AG04450 (cell line): ENCODE measurements around the gene LEF1. TPM values are rescaled to one million over a fixed set of nuclear protein-coding genes. Genes with fewer than 3 reads are reported as not detected.

Source experiments
- CTCF ChIA-PET: fragments of 300-600, 350-600 bp; formaldehyde crosslinking; extraction: SDS; loops from one replicate; lab custom pipeline; 2022; ENCODE audit warnings: antibody characterized with exemption, inconsistent platforms; lab: Charles Lee
- POLR2A ChIA-PET: fragments of 350-600 bp; formaldehyde crosslinking; extraction: SDS; loops from one replicate; lab custom pipeline; 2021; ENCODE audit warnings: antibody characterized with exemption, inconsistent platforms; lab: Yijun Ruan, JAX
- DNase-seq: peaks from one replicate; pipeline ENCODE4 v3.0.0-alpha.2; 2011; ENCODE audit warnings: low read depth, low spot score
- H3K27ac ChIP-seq: one replicate; pipeline ENCODE4 v1.5.1; 2012; ENCODE audit warnings: low read depth, low read length, control low read depth
- H3K27me3 ChIP-seq: one replicate; pipeline ENCODE4 v1.6.0; 2012; ENCODE audit warnings: low read length; ENCODE audit not compliant: control insufficient read depth, insufficient read depth
- H3K4me3 ChIP-seq: 2 replicates; pipeline ENCODE4 v1.5.1; 2011; ENCODE audit warnings: mild to moderate bottlenecking, low read depth, low read length, control low read depth
- H3K9me3 ChIP-seq: 2 replicates; pipeline ENCODE4 v1.5.1; 2012; ENCODE audit warnings: low read length; ENCODE audit not compliant: control insufficient read depth, insufficient read depth
- CTCF ChIP-seq: IDR thresholded peaks from 2 replicates; pipeline ENCODE4 v1.5.1; 2011; ENCODE audit warnings: low read depth, low read length, control low read depth, inconsistent platforms
- polyA plus RNA-seq: library from polyadenylated mRNA; depleted of rRNA; stranded (reverse); fragments of >200 nt; gene quantifications from 2 replicates; pipeline ENCODE4 v1.2.3, GENCODE V29; 2011

LEF1 gene
- polyA plus RNA-seq, 1 experiment: 1.2 TPM

GRCh38 chr4:108049406-108049805 lies 119.3 kb downstream of the LEF1 start:
- CTCF ChIA-PET: no interaction called here
- POLR2A ChIA-PET: no interaction called here
- no peak overlapping the region for H3K27ac ChIP-seq
- no peak for TF ChIP-seq CTCF
- H3K4me3 ChIP-seq: no peak overlapping the region
- DNase-seq: no peak
- H3K9me3 ChIP-seq: no peaks in the 10 kb centered on the region
- no peaks in the 10 kb centered on the region for H3K27me3 ChIP-seq

- DNase-seq: no peak
- TF ChIP-seq CTCF: no peak
- no peak overlapping the region for H3K4me3 ChIP-seq
- CTCF ChIA-PET: no interaction called here
- POLR2A ChIA-PET: no interaction called here
- H3K9me3 ChIP-seq: no peaks in the 10 kb centered on the region
- H3K27me3 ChIP-seq: no peaks in the 10 kb centered on the region
- no peak overlapping the region for H3K27ac ChIP-seq
Measured at GRCh38 chr4:108048997-108049396, 119.7 kb downstream of the LEF1 start.

- Histone ChIP-seq H3K27me3 (no peaks in the 10 kb centered on the region), H3K9me3 (no peaks in the 10 kb centered on the region), H3K4me3 (no peak overlapping the region), H3K27ac (no peak overlapping the region)
- DNase-seq: no peak
- CTCF ChIA-PET: interaction anchor here (2.3 to 3.0 kb wide), 2 partner anchors 13 to 29 kb away, joined by 7 to 10 read pairs; no protein-coding TSS in a partner anchor
- POLR2A ChIA-PET: no interaction called here
- TF ChIP-seq CTCF: no peak
Measured at GRCh38 chr4:108048157-108048556, 120.6 kb downstream of the LEF1 start.

- POLR2A ChIA-PET: no interaction called here
- CTCF ChIA-PET: interaction anchor here (0.7 to 3.0 kb wide), 4 partner anchors 12 to 92 kb away, joined by 3 to 10 read pairs (median 6); no protein-coding TSS in a partner anchor
- no peak for TF ChIP-seq CTCF
- no peak overlapping the region for H3K27ac ChIP-seq
- H3K9me3 ChIP-seq: no peaks in the 10 kb centered on the region
- H3K4me3 ChIP-seq: no peak overlapping the region
- DNase-seq: no peak
- H3K27me3 ChIP-seq: no peaks in the 10 kb centered on the region
Measured at GRCh38 chr4:108047199-108047598, 121.5 kb downstream of the LEF1 start.

GRCh38 chr4:108045687-108046024 lies 123.1 kb downstream of the LEF1 start:
- ChIA-PET POLR2A (no interaction called here), CTCF (interaction anchor here (3.0 kb wide), 1 partner anchor 16 kb away, joined by 7 read pairs; no protein-coding TSS in a partner anchor)
- Histone ChIP-seq H3K27me3 (no peaks in the 10 kb centered on the region), H3K4me3 (no peak overlapping the region), H3K27ac (no peak overlapping the region), H3K9me3 (no peaks in the 10 kb centered on the region)
- no peak for DNase-seq
- TF ChIP-seq CTCF: no peak
